NCI-H1417 treated with DMSO at 0.1 percent for 48 hours (cell line): Measurements from ENCODE around the gene CCDC183.
"Not testable (repeated sequence)": the region's sequence is repeated elsewhere in the genome, so short reads cannot be mapped to it uniquely, and the experiment has no call there.

Experiments used
- DNase-seq: peaks from one replicate; lab custom pipeline; 2025; lab: John Stamatoyannopoulos, UW

The CCDC183 gene

DNA sequence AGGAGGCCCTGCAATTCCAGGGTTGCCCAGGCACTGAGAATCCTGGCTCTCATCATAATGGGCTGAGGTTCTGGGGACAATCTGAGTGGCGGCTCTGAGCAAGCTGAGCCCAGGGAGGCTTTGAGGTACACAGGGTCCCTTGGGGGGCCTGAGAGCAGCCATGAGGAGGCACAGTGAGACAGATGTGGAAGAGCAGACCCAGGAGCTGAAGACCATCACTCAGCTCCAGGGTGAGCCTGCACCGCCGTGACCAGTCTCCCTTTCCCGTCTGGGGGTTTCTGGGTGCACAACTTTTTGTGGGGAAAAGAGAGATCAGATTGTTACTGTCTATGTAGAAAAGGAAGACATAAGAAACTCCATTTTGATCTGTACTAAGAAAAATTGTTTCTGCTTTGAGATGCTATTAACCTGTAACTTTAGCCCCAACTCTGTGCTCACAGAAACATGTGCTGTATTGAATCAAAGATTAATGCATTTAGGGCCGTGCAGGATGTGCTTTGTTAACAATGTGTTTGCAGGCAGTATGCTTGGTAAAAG lies at the start of gene CCDC183:
TSS of gene CCDC183 (plus strand) at position 101 of the 537 bp plus-strand sequence. CDS start at position 161, 60 bp downstream.
- no peak for DNase-seq

DNA sequence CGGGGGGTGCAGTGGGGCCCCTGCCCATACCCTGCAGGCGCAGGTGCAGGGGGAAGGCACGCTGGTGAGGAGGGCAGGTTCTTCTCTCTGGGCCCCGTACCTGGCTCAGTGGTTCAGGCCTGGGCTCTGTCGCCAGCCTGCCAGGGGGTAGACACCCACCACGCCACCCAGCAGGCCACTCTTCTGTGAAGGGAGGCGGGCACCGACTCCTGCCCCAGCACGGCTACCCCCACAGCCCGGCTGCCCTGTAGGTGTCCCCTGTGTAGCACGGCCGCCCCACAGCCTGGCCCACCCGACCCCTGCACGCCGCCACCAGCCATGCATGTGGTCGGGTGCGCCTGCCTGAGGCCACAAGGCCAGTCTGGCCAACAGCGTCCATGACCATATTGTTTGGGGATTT lies 49.5 kb upstream of the CCDC183 start:
- DNase-seq, result no peak

DNA sequence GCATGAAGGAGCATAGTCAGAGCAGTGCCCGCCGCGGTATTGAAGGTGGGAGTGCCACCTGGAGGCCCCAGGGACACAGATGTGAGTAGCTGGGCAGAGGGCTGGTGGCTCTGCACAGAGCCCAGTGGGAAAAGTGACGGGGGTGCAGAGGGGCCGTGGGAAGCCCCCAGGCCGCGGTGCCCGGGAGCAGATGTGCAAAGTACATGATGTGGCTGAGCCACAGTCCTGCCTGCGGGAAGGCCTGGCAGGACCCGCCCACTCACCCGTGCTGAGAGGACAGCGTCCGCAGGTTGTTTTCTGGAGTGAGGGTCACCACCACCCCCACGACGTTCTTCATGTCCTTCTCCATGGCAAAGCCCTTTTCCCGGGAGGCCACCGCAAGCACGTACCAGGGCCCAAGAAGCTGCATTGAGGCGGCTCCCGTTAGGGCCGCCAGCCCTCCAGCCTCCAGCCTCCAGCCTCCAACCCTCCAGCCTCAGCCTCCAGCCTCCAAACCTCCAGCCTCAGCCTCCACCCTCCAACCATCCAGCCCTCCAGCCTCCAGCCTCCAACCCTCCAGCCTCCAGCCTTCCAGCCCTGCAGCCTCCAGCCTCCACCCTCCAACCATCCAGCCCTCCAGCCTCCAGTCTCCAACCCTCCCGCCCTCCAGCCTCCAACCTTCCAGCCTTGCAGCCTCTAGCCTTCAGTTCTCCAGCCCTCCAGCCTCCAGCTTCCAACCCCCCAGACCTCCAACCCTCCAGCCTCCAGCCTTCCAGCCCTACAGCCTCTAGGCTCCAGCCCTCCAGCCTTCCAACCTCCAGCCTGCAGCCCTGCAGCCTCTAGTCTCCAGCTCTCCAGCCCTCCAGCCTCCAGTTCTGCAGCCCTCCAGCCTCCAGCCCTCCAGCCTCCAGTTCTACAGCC lies 48.7 kb upstream of the CCDC183 start:
- no peak for DNase-seq

DNA sequence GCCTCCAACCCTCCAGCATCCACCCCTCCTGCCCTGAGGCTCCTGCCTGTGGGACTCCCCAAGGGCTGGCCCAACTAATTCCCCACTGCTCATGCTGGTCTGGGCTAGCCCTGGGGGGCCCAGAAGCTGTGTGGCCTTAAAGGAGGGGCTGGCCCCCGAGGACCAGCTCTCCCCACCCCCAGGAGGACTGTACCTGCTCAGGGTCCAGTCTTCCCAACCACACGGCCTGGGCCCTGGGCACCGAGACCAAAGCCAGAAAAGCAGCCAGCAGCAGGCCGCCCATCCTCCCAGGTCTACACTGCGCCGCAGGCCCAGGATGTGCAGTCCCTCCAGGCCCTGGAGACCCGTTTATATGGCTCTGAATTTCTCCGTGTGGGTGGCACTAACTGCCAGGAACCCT lies 47.9 kb upstream of the CCDC183 start, which contains the start of gene LCN6:
TSS of gene LCN6 (minus strand) at position 325 of the 400 bp plus-strand sequence. CDS start at position 283, 42 bp downstream.
- DNase-seq, result no peak

DNA sequence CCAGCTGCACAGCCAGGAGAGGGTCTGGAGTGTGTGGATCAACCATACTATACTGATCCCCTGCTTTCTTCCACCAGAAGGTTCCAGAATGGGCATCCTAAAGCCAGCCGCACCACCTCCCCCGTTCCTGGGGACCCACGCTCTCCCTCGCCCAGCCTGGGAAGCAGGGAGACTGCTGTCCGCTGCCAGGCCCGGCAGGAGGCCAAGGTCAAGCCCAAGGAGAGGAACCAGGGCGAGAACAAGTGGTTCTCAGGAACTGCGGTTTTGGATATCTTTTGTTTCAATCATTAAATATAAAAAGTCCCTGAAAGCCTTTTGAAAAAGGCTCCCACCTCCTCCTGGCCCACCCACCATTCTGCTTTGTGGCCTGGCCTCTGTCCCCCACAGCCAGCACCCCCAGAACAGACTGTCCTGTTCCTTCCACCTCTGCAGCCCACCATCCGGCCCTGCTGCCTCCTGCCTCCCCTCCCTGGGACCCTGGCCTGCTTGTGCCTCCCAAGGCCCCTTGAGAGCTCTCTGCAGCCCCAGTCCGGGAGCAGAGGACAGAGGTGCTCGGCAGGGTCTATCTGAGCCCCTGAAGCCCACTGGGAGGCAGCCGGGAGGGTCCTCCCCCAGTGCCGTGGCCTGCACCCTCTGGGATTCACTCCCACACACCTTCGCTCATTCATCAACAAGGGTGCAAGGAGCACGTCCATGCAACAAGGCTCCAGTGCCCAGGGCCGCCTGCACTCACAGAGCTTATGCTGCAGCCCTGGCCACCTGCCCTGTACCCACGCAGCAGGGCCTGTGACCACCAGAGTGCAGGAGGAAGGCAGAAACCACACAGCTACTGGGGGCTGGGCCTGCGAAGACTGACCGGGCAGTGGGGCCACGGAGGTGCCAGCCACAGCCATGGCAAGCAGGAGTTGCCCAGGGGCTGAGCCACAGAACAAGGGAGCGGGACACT lies 47.2 kb upstream of the CCDC183 start:
- no peak for DNase-seq

DNA sequence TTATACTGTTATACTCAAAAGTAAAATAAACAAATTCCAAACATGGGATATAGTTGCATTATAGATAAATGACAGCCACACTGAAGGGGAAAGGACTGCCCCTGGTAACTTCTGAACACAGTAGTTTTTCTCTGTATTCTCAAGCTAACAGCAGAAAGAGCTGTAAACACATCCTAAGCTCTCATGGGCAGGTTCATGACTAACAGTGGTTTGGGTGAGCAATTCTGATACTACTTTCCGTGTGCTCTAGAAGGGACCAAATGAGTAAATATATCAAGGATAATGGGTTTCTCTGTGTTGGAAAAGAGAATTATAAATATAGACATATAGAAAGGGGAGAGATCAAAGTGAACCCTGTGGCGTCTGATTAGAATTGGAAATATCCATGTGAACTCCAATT lies 45.6 kb upstream of the CCDC183 start:
- no peak for DNase-seq

DNA sequence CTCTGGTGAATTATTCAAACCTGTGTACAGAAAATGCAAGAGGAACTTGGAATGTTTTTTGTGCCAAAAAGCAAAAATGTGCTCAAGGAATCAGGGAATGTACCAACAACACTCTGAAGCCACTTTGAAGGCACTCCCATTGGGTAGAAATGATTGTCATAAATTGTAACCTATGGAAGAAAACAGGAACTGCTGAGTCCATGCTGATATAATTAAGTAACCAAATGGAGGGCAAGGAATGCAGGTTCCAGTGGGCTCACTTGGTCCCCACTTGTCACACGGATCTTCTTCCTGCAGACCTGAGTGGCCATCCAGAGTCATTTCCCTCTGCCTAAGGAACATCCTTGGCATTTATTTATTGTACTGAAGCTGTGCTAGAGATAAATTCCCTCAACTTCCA lies 44.9 kb upstream of the CCDC183 start:
- no peak for DNase-seq

DNA sequence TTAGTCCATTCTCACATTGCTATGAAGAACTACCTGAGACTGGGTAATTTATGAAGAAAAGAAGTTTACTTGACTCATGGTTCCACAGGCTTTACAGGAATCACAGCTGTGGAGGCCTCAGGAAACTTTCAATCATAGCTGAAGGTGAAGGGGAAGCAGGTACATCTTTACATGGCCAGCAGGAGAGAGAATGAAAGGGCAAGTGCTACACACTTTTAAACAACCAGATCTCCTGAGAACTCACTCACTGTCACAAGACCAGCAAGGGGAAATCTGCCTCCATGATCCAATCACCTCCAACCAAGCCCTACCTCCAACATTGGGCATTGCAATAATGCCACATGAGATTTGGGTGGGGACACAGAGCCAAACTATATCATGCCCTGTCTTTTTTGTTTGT lies 44.3 kb upstream of the CCDC183 start:
- no peak for DNase-seq

DNA sequence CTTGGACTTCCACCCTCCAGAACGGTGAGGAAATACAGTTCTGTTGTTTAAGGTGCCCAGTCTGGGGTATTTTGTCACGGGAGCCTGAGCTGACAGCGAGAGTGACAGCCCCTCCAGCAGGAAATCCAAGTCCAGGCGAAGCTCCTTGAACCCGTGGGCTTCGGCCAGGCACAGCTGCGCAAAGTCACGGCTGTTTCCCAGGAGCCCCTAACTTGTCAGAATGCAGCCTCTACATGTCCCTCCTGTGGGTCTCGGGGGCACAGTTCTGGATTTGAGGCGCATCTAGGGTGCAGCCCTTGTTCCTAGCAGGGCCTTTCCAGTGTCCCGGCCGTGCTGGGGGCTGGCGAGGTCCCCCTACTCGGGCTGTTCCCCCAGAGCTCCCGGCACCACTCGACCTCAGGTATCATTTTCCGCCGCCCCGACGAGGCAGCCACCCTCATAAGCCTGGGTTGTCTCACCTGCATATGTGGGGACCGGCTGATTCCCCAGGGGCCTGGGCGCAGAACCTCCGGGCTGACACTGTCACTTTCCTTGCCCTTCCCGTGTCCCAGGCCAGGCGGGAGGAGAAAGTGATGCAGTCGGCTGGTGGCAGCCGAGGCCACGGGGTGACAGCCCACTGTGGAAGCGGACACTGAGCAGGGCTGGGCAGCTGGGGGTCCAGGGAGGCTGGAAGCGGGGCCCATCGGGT lies 42.6 kb upstream of the CCDC183 start:
- no peak for DNase-seq

DNA sequence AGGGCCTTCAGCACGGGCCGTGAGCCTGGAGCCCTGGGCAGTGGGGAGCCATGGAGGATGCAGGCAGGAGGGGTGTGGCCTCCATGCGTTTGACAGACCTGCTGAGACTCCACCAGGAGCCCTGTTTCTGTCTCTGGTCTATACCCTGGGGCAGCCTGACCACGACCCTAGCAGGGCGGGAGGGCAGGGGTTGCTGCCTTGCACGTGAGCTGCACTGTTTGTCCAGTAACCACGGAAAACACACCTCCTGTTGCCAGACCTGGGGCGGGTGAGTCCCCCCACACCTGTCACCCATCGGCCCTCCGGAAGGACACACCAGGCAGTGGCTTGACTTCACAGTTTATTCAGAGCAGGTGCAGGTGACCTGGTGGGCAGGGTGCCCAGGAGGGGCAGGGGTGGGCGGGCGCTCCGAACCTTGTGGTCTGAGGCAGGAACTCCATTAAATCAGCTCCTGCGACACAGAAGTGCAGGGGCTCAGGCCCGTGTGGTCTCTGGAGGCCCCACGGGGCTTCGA lies 42.0 kb upstream of the CCDC183 start:
- DNase-seq, result peak; percentile 39

DNA sequence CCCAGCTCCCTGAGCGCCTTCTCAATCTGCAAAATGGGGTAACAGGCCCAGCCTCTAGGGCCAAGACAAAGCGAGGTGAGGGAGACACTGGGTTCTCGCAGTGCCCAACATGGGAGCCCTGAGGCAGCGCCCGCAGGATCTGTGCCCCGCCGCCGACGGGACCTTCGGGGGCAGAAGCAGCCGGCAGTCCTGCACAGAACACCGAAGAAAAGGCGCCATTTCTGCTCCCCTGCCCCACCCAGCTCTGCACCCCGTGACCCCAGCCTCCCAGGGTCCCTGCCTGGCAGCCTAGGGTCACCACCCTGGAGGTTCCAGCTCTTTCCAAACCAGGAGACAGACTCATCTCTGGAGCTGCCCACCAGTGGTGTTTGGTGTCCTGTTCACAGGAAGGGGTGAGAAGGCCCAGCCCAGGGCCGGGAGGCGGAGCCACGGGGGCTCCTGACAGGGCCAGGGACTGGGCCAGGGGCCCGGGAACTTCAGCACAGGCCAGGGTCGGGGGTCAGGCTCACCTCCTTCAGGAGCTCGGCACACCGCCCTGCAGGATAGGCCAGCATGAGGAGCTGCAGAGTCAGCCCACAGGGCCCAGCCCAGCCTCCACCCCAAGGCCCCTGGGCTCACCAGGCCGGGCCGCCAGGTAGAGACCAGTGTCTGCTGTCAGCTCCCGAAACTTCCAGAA lies 41.4 kb upstream of the CCDC183 start:
- no peak for DNase-seq

DNA sequence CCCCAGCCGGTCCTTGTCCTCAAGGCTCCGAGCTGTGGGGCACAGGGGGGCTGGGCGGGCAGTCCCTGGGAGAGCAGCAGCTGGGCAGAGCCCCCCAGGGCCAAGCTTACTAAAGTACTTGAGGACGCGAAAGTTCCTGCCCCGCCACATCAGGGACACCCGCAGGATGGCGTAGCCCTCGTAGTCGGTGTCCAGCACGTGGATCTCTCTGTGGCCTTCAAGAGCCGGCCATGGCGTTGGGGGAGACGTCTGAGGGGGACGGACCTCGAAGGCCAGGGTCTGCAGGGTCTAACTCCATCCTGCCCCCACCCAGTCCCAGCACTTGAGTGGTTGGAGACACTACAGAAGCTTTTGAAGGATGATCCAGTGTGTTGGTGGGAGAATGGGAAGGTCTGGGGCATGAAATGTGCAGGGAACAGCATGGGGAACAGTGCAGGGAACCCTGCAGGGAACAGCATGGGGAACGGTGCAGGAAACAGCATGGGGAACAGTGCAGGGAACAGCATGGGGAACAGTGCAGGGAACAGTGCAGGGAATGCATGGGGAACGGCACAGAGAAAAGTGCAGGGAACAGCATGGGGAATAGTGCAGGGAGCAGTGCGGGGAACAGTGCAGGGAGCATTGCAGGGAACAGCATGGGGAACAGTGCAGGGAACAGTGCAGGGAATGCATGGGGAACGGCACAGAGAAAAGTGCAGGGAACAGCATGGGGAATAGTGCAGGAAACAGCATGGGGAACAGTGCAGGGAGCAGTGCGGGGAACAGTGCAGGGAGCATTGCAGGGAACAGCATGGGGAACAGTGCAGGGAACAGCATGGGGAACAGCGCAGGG lies 40.6 kb upstream of the CCDC183 start:
- DNase-seq, result not testable (repeated sequence)

DNA sequence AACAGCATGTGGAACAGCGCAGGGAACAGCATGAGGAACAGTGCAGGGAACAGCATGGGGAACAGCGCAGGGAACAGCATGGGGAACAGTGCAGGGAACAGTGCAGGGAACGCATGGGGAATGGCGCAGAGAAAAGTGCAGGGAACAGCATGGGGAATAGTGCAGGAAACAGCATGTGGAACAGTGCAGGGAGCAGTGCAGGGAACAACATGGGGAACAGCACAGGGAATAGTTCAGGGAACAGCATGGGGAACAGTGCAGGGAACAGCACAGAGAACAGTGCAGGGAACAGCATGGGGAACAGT lies 40.1 kb upstream of the CCDC183 start:
- no peak for DNase-seq

DNA sequence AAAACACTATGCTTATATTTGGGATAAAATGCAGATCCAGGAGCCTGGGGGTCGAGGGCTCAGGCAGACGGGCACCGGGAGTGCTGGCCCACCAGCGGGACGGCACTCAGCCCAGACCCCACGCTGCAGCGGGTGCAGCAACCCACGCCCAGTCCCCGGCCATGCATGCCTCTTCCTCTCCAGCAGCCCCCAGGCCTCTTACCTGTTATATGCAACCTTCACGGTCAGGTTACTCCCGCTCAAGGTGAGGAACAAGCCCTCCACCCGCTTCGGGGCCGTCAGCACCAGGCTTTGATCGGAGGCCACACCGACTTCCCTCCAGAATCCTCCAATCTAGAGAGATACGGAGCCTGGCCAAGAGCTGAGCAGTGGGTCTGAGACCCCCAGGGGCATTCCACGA lies 39.3 kb upstream of the CCDC183 start:
- no peak for DNase-seq

DNA sequence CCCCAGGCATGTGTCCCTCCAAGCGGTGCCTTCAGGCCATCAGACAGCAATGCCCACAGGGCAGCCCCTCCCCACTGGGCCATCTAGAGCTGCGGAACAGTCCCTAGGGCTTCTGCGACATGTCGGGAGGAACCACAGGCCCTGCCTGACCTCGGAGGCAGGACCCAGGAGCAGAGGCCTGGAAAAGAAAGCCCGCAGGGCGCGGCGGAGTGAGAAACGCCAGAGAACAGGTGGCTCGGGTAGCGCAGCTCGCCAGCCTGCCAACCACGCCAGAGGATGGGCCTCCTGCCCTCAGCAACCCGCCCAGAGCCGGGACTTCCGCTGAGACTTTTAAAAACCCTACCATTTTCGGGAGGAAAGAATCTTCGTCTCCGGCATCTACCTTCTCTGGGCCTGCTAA lies 38.8 kb upstream of the CCDC183 start:
- no peak for DNase-seq

DNA sequence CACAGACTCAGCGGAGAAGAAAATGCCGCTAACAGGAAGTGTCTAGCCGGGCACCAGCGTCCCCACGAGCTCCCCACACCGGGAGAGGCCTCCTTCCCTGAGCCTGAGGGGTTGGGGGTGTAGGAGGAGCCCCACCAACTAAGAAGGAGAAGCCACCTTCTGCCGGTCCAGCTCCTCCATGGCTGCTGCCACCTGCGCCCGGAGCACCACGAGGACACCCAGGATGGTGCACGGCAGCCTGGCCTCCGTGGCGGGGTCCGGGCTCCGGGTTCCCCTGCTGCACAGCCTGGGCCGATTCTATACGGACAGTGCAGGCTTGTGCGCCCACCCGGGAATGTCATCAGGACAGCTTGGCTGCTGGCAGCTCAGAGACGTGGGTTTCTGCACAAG lies 38.4 kb upstream of the CCDC183 start:
- DNase-seq, result no peak

DNA sequence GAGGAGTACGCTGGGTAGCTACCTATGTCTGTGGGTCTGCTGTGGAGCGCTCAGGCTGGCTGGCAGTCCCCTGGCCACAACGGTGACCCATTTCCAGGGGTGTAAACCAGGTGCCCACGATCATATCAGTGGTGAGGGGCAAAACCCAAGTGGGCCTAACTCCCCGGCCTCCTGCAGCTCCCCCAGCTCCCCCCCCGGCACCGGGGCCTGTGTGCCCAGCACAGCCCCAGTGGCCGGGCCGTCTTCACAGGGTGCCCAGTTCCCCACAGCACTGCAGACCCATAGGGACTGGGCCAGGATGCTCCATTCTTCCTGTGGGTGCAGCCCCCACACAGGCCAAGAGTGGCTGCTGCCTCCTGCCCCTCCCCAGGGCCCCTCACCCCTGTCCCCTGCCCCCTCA lies 37.1 kb upstream of the CCDC183 start:
- no peak for DNase-seq

DNA sequence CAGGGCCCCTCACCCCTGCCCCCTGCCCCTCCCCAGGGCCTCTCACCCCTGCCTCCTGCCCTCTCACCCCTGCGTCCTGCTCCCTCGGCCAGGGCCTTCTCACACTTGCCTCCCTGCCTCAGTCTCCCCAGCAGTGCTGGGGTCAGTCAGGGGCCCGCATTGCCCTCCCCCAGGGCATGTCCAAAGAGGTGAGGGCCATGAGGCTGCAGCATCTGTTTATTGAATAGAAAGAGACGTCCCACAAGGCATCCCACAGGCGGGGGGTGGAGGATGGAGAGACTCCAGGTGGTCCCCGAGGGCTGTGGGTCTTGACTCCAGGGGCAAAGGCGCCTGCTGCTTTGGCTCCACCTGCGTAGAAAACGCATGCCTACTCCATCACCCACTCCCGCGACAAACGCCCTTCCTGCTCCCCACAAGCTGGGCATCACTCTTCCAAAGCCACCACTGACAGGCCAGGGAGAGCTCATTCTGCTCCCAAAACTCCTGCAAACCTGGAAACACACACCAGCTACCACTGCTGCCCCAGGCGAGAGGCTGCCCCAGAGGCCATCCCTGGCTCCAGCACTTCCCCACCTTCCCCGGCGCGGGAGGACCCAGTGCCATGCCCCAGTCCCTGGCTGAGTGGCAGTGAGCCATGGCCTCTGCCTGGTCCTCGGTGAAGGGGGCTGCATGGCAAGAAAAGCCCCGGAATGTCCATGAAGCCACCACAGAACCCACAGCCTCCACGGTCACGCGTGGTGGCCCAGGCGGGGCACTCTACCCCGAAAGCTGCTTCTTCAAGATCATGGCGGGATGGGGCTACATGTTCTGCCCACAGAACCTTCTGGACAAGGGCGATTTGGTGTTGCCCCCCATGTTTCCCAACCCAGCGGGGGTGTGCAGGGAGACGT lies 36.5 kb upstream of the CCDC183 start:
- DNase-seq, result no peak

DNA sequence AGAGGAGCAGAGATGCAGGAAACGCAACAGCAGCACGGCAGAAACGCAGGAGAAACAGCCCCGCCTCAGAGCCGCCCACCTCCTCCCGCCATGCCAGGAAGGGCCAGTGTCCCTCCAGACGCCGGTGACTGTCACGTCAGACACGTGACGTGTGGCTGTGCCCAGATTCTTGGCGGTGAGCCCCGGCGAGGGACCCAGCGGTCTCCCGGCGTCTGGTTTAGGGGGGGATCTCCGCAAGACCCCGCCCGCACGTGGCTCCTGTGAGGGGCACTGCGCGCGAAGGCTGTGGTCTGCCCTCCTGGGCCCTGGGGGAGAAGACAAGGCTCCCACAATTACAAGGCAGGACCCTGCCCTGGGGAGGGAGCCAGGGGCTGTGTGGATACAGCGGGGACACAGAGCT lies 35.7 kb upstream of the CCDC183 start:
- DNase-seq, result no peak
